Endothelial cell of umbilical vein (primary cell): ENCODE measurements around the gene STX11.

Experiments
- CTCF ChIP-seq, 2 donors: IDR thresholded peaks; 1 replicate in 1 of 2; 2 replicates in 1 of 2; pipeline ENCODE4 v1.5.1; 2011; ENCODE audit warnings: low read length in 2 of 2, mild to moderate bottlenecking in 2 of 2, moderate library complexity in 2 of 2, control low read depth in 1 of 2, inconsistent platforms in 1 of 2, low read depth in 1 of 2; ENCODE audit not compliant: insufficient read depth in 1 of 2; ENCODE audit errors: extremely low read depth in 1 of 2
- EZH2 ChIP-seq: IDR thresholded peaks from 2 replicates; pipeline ENCODE4 v1.6.1; 2012; ENCODE audit warnings: borderline replicate concordance, low read depth, mild to moderate bottlenecking, moderate library complexity, low read length, inconsistent platforms; ENCODE audit not compliant: severe bottlenecking
- JUN ChIP-seq: IDR thresholded peaks from 2 replicates; pipeline ENCODE4 v1.6.1; 2011; ENCODE audit warnings: borderline replicate concordance, low read depth; ENCODE audit not compliant: insufficient read length, insufficient read depth
- MAX ChIP-seq: IDR thresholded peaks from 2 replicates; pipeline ENCODE4 v1.6.1; 2011; ENCODE audit not compliant: insufficient read depth, insufficient read length
- MYC ChIP-seq: IDR thresholded peaks from one replicate; pipeline ENCODE4 v1.6.1; 2011; ENCODE audit warnings: mild to moderate bottlenecking, low read depth, low read length
- POLR2A ChIP-seq: IDR thresholded peaks from 2 replicates; pipeline ENCODE4 v1.6.1; 2012; ENCODE audit warnings: low read depth, mild to moderate bottlenecking, control low read depth, low read length
- POLR2AphosphoS5 ChIP-seq: IDR thresholded peaks from 2 replicates; pipeline ENCODE4 v1.6.1; 2012; ENCODE audit warnings: low read depth, mild to moderate bottlenecking, control low read depth, low read length, moderate library complexity; ENCODE audit not compliant: insufficient read depth

- TF ChIP-seq POLR2A (no peak), POLR2AphosphoS5 (no peak), CTCF (IDR thresholded peaks at IDR 0.05; ENCODE audit: extremely low read depth in 1 of 2, insufficient read depth in 1 of 2, low read depth in 1 of 2, low read length in 2 of 2) (no peak), MAX (no peak), EZH2 (no peak), MYC (no peak), JUN (no peak)
Observed at GRCh38 chr6:144143878-144144277, 6.4 kb upstream of the STX11 start.
